Stimulated activated CD4-positive, alpha-beta T cell treated with anti-CD3 and anti-CD28 coated beads, Interleukin-2, amount 100 ng/mL, for 24 hours (primary cell): ENCODE results near the gene FNDC11.
"Not testable (repeated sequence)": the region's sequence is repeated elsewhere in the genome, so short reads cannot be mapped to it uniquely, and the experiment has no call there.

Experiments used
- DNase-seq, 2 donors: peaks; one replicate each; pipeline ENCODE4 v3.0.0-alpha.2; 2020

FNDC11 gene, protein sequence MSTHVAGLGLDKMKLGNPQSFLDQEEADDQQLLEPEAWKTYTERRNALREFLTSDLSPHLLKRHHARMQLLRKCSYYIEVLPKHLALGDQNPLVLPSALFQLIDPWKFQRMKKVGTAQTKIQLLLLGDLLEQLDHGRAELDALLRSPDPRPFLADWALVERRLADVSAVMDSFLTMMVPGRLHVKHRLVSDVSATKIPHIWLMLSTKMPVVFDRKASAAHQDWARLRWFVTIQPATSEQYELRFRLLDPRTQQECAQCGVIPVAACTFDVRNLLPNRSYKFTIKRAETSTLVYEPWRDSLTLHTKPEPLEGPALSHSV

DNA sequence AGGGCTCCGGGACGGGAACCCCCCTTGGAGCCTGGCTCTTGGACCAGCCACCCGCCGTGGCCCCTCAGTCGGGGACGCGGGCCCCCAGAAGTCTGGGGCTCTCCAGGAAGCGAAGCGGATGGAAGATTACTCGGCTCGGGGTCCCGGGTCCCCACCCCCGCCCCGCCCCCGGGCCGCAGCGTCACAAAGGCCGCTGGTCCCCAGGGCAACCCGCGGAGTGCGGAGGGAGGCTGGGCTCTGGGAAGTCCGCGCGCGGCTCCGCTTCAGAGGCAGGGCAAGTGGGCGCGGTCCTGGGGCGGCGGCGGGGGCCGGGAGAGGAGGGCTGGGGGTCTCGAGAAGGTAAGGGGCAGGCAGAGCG is at the start of gene FNDC11:
TSS of gene FNDC11 (plus strand) at position 227 of the 358 bp plus-strand sequence. CDS start 1,505 bp downstream, outside the sequence.
- peak; percentile 47 to 50 for DNase-seq

DNA sequence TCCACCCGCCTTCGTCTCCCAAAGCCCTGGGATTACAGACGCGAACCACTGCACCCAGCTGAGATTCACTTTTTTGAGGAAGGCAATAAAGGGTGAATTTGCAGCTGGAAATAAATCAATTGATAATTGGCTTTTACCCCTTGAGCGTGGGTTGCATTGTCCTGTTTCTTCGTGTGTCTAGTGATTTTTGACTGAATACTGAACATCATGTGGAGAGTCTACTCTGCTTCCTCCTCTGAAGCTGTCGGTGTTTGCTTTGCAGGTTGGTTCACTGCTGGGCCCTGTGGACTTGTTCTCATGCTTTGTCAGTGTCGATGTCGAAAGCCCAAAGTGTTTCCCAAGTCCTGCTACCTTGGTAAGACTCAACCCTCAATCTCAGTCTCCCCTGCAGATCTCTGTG is 49.3 kb upstream of the FNDC11 start:
- DNase-seq = no peak

DNA sequence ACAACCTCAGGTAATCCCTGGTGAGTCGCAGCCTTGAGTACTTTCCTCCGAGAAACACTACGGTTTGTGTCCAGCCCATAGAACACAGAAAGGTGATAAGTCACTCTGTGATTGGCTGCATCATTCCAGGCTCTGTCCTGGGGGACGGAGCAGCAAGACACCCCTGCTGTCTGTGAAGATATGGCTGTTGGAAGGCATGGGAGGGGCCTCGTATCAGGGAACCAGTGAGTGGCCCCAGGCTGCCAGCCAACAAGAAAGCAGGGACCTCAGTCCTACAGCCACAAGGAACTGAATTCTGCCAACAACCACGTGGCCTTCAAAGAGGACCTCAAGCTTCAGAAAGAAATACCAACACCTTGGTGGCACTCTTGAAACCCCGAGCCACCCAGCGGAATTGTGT is 48.7 kb upstream of the FNDC11 start:
- no peak for DNase-seq

DNA sequence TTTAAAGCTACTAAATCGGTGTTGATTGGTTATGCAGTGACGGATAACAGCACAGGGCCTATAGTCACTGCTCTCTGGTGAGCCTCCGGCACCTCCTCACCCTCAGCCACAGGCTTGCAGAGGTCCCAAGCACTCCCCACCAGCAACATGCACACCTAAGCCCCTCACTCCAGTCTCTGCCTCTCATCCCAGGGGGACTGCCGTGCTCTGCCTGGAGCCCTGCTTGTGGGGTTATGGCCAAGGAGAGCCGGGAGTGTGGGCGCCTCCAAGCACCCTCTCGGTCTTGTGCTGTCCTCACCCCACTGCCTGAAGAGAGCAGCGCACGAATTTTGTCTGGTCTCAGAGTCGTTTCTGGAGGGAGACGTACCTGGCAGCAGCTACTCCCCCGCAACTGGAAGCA is 48.2 kb upstream of the FNDC11 start:
- no peak for DNase-seq

DNA sequence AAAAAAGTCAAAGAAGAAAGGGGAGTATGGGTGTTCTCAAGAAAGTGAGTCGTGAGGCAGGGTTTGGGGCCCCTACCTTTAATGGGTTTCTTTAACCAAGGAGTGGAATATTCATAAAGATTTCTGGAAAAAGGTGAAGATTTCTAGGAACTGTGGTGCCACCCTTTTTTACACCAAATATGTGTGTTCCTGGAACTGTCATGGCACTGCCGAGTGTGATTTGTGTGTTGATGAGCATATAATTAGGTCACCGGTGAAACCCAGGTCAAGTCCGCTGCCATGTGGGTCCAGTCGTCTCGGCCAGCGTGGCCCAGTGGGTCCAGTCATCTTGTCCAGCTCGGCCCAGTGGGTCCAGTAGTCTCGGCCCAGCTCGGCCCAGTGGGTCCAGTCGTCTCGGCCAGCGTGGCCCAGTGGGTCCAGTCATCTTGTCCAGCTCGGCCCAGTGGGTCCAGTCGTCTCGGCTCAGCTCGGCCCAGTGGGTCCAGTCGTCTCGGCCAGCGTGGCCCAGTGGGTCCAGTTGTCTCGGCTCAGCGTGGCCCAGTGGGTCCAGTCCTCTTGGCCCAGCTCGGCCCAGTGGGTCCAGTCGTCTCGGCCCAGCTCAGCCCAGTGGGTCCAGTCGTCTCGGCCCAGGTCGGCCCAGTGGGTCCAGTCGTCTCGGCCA is 46.7 kb upstream of the FNDC11 start:
- DNase-seq = no peak

DNA sequence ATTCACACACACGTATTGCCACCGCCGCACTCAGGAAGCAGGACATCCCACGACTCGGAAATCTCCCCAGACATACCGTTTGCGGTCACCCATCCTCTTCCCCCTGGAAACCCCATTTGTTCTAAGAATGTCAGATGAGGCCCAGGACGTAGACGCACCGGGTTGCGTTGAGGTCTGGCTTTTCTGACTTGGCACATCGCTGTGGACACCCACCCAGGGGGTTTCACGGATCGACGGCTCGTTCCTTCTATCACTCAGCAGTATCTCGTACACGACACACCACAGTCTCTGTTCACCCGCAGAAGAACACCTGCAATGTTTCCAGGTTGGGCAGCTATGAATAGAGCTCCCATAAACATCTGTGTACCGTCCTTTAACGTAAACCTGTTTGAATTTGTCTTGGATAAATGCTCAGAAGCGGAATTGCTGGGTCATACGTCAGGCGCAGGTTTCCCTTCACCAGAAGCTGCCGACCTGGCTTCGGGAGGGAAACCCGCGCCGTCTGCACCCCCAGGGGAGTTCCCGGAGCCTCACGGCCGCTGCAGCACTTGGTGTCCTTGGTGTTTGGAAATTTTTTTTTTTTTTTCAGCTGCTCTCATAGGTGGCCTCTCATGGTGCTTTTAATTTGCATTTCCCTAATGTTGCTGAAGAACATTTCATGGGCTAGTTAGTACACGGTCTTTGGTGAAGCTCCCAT is 45.7 kb upstream of the FNDC11 start:
- no peak for DNase-seq

DNA sequence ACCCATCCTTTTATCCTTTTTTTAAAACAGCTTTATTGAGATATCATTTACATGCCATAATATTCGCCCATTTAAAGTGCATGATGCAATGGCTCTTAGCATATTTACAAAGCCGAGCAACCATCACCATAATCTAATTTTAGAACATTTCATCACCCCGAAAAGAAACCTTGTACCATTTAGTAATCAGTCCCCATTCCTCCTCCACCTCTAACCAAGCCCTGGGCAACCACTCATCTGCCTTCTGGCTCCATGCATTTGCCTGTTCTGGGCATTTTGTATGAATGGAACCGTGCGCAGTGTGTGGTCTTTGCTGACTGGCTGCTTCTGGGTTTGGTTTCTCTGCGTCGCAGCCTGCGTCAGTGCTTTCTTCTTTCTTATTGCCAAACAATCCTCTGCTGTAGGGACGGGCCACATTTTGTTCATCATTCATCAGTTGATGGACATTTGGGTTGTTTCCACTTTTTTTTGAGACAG is 44.8 kb upstream of the FNDC11 start:
- DNase-seq = no peak

DNA sequence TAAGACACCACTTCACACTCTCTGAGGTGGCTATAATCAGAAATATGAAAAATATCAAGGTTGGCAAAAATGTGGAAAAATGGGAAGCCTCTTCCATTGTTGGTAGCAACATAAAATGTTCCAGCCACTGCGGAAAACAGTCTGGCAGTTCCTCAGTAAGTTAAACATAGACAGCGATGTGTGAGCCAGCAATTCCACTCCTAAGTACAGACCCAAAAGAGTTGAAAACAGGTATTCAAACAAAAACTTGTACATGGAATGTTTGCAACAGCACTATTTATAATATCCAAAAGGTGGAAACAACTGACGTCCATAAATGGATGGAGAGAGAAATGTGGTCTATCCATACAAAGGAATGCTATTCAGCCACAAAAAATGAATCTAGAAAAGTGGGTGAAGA is 40.8 kb upstream of the FNDC11 start:
- DNase-seq = no peak

DNA sequence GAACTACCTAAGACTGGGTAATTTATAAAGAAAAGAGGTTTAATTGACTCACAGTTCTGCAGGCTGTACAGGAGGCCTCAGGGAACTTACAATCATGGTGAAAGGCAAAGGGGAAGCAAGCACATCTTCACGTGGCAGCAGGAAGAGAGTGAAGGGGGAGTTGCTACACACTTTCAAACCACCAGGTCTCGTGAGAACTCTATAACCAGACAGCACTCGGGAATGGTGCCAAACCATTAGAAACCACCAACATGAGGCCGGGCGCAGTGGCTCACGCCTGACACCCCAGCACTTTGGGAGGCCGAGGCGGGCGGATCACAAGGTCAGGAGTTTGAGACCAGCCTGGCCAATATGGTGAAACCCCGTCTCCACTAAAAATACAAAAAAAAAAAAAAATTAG is 39.4 kb upstream of the FNDC11 start:
- DNase-seq = not testable (repeated sequence)

DNA sequence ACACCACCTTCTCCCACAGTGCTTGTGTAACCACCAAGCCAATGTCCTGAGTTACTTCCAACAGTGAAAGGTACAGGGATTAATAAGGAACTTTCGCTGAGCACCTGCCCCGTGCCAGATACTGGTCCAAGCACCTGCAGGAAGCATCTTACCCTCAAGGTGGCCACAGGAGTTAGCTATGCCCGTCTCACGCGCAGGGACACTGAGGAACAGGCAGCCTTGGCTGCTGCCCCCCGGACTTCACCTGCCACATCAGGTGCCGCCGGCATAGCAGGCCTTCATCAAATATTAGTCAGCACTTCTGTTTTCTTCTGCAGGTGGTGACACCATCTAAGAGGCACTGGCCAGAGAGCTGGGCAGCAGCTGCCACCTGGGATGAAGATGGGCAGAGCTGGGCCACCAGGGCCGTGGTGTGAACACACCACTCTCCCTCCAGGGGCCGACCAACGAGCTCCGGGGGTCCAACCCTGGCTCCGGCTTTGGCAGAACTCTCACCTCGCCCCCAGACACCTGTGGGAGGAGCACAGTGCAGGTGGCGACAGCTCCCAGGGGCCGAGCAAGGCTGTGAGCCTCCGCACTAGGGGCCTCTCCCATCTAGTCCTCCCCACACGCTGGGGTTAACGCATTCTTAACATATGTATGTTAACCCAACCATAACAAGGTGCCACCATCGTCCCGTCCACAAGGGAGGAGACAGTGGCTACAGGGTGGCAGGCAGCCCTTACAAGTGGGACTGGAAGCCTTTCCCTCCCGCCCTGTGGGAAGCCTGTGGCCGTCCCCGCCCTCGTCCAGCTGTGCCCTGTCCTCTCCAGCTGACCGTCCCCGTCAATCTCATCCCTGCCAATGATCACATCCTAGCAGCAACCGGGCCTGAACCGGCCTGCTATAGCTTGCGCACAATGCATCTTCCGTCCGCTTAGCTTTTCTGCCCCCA is 36.3 kb upstream of the FNDC11 start:
- DNase-seq = no peak

DNA sequence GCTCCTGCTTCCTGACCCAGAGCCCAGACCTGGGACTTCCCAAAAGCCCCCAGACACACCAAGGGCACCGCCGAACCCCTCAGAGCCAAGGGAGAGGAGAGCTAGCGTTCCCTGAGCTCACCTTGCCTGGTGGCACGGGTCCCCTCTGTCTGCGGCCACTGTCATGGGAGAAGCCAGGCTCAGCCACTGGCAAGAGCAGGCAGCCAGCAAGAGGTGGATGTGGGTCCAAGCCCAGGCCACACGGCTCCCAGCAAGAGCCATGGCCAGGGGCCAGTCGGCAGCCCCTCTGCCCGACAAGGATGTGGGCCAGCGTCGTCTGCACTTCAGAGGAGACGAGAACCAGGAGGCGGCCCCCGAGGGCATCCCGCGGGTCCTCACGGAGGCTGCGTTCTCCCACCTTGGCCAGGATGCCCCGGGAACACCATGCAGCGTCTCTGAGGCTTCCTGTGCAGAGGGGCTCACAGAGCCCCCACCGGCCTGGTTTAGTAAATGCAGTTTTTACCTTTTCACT is 35.6 kb upstream of the FNDC11 start:
- no peak for DNase-seq

DNA sequence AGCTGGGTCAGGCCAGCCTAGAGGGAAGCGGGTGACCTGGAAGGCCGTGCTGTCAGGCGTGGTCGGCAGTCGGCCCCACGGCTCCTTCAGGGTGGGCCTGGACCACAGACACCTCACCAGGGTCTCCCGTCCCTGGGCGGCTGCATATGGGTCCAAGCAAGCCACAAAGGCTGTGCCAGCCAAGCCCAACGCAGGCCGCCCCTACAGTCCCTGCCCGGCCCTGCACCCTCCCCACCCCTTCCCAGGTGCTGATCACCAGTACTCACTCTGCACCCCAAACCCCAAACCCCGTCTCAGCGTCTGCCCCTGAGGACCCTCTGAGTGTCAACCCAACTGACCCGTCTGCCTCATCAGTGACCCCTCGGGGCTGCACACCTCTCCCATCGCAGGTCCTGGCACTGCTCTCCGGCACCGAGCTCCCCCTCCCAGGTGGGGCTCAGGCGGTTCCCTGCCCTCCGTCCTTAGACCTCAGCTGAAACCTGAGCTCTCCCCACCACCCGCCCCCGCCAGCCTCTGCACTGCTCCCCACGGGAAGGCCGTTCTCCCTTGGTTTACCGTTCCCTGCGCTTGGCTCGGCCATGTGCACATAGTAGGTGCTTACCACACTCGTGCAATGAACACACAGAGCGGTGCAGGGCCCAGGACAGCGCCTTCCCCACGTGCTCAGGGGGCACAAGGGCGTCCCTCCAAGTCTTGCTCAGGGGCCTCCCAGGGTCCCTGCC is 34.9 kb upstream of the FNDC11 start:
- no peak for DNase-seq

DNA sequence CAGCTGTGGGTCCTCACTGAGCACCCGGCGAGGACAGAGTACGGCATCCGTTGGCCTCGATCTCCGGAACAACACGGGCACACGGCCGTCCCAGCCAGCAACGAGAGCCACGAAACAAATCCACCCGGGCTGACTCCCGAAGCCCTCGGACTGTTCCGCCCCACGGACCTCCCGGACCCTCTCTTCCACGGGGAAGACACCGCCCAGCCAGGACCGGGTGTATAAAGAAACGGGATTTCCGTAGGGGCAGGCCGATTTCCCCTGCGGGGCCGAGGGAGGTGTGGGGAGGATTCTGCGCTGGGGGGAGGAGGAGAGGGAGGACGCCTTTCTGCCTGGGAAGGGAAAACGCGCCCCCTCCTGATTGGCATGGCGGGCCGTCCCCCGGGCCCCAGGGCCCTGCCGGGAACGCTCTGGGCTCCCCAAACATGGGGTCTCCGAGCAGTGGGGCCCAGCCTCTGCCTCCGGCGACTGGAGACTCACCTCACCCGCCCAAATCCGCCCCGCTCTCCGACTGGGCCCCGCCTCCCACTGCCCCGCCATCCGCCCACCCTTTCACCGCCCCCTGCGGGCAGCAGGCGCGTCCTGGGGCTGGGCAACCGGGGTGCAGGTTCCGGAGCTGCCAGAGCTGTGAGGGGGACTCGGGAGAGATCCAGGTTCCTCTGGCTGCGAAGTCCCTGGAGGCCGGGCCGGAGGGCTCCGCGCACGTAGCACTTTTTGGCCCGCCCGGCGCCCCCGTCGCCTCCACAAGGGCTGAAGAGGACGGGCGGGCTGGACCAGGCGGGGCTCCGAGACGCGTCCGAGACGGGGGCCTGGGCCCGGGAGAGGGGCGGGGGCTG is 34.1 kb upstream of the FNDC11 start:
- peak; percentile 67 to 71 for DNase-seq

DNA sequence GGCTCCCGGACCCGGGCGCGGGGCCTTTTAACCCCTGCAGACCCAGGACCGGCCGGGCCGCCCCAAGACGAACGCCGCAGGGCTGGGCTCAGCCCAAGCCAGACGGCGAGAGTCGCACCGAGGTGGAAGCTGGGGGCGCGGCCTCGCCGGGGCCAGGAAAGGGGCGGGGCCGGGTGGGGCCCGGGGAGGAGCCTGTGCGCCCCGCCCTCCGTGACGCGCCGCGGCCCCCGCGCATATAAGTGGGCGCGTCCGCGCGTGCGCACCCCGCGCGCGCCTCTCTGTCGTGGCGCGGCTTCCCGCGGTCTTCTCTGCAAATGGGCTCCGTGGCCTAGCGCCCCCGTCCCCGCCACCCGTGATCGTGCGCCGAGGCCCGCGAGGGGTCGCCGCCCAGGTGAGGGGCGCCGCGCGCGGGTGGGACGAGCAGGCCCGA is 33.4 kb upstream of the FNDC11 start, which contains the start of gene PPDPF:
TSS of gene PPDPF (plus strand) at position 262 of the 430 bp plus-strand sequence. CDS start 544 bp downstream, outside the sequence.
- DNase-seq = peak; percentile 84 to 85

DNA sequence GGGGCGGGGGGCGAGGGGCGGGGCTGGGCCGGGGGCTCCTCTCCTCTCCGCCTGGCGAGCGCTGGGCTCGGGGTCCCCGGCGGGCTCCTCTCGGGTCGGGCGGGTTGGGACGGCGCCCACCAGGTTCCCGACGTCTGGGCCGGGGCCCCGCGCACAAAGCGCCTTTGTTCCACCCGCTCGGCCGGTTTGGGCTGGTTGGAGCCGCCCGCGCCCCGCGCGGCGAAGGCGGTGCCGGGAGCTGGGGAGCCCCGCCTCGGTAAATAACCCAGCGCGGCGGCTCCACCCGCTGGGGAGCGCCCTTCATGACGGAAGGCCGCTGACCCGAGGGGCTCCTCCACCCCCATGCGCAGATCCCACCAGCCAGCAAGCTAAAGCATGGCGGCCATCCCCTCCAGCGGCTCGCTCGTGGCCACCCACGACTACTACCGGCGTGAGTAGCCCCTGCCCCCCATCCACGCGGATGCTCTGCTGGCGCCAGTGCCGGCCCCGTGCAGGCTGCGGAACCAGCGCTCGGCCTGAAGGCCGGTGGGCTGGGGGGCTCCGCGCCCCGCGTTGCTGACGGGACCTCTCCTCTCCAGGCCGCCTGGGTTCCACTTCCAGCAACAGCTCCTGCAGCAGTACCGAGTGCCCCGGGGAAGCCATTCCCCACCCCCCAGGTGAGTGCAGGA is 32.9 kb upstream of the FNDC11 start:
- peak; percentile 75 for DNase-seq

DNA sequence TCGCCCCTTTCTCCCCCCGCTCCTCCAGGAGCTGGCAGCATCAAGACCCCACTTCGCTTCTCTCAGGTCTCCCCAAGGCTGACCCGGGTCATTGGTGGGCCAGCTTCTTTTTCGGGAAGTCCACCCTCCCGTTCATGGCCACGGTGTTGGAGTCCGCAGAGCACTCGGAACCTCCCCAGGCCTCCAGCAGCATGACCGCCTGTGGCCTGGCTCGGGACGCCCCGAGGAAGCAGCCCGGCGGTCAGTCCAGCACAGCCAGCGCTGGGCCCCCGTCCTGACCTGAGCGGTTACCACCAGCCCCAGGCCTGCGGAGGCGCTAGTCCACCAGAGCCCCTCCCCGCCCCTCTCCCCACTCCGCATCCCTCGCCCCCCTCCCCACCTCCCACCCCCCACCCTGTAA is 32.4 kb upstream of the FNDC11 start:
- DNase-seq = no peak

DNA sequence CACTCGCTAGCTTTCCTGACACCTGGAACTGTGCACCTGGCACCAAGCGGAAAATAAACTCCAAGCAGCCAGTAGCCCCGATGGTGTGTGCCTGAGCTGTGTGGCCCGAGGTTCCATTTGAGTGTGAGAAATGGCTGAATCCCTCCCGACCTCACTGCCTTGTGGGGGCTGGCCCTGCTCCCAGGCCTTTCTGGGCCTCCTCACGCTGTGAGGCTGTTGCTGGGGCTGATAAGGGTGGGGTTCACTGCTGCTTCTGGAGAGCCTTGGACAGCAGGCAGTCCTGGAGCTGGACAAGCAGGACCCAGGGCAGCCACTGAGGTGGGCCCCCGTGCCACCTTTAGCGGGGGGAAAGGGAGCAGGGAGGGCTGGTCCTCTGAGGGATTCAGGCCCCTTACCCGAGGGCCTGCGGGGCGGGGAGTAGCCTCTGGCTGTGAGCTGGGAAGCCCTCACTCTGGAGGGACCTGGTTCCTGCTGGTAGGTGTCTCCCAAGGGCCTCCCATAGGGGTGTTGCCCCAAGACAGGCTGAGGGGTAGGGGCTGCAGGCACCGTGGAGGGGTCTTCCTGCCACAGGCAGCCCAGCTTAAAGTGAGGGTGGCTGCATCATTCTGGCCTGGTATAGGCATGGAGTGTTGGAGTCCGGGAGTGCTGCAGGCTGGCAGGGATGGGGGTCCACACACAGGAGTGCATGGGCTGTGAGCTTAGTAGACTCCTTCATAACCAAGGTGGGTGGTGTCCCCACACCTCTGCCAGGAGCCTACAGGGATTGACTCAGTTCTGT is 31.7 kb upstream of the FNDC11 start:
- DNase-seq = no peak

DNA sequence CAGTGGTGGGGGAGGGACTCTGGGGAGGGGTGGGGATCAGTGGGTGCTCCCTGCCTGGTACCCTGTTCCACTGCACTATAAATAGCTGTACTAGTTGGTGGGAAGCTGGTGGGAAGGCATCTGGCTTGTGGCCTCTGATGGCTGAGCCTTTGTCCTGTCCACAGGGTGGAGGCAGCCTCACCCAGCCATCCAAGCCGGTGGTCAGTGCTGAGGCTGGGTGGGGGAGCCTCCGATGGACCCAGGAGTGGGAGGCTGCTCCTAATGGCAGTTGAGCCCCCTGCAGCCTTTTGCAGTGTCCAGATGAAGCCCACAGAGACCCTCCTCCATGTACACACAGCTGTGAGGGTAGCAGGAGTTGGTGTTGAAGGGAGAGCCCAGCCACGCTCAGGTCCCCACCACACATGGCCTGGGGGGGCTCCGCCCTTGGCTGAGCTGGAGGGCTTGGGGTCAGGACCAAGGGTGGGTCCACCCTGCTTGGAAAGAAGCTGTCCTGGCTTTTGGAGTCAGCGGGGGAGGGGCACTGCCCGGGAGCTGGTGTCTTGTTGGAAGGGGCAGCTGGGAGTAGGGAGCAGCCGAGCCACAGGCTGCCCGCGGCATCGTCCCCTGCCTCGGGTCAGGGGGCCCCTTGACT is 30.9 kb upstream of the FNDC11 start:
- DNase-seq = no peak

DNA sequence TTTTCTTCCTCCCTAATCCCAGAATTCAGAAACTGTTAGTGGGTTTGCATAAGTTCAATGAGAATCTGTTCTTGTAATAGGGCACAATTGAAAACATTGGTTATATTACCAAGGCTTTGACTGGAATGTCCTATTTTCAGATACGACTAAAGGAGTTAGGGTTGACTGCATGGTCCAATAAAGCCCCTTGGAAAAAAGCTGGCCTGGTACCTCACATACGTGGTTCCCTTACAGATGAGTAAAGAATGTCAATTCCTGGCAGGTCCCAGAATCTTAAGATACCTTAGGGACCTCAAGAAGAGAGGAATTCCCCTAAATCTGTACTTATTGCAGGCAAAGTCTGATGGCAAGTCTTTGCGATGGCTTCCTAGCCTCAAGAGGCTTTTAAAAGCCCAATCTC is 28.8 kb upstream of the FNDC11 start:
- no peak for DNase-seq
